ENCODE measurements around the gene HMMR.
A peak's percentile ranks its signal among the peaks of the same experiment; 100 is the strongest.

Gene HMMR

GRCh38 chr5:163458778-163459385, 1.6 kb upstream of the HMMR start:
- Histone ChIP-seq H3K4me2 (peak overlapping the region; percentile 73), H3K27ac (peak overlapping the region; percentile 95)
- TF ChIP-seq CTCF (conservative IDR thresholded peaks at IDR 0.05; ENCODE audit: low read depth, low read length): no peak

GRCh38 chr5:163459462-163459818, 992 bp upstream of the HMMR start:
- Histone ChIP-seq H3K4me1 (ENCODE audit: low read depth, poor library complexity, severe bottlenecking) (peaks cover 28% of the 10 kb centered on the region), H4K20me1 (ENCODE audit: insufficient read depth) (no peaks in the 10 kb centered on the region), H3K27me3 (ENCODE audit: insufficient read depth, low read depth) (no peaks in the 10 kb centered on the region), H3K4me2 (peak overlapping the region; percentile 73), H3K4me3 (IDR thresholded peaks at IDR 0.05; ENCODE audit: insufficient read depth, low read depth, low read length) (no peak overlapping the region), H3K9ac (peak overlapping the region; percentile 93), H3K79me2 (ENCODE audit: insufficient read depth, low read depth) (peaks cover 42% of the 10 kb centered on the region), H3K27ac (peak overlapping the region; percentile 95), H3K36me3 (ENCODE audit: insufficient read depth) (no peaks in the 10 kb centered on the region), H2AFZ (ENCODE audit: low read depth) (peak overlapping the region; percentile 59)
- no peak for TF ChIP-seq CTCF (conservative IDR thresholded peaks at IDR 0.05; ENCODE audit: low read depth, low read length)

More at GRCh38 chr5:163458778-163459385, 1.6 kb upstream of the HMMR start:
- Histone ChIP-seq H3K9ac (peak overlapping the region; percentile 93), H3K79me2 (ENCODE audit: insufficient read depth, low read depth) (peaks cover 39% of the 10 kb centered on the region), H3K27me3 (ENCODE audit: insufficient read depth, low read depth) (no peaks in the 10 kb centered on the region), H3K4me1 (ENCODE audit: low read depth, poor library complexity, severe bottlenecking) (peaks cover 25% of the 10 kb centered on the region), H3K36me3 (ENCODE audit: insufficient read depth) (no peaks in the 10 kb centered on the region), H2AFZ (ENCODE audit: low read depth) (0 out of 2 replicates have a peak overlapping the region, but pooled peaks have one; percentile 59), H3K4me3 (IDR thresholded peaks at IDR 0.05; ENCODE audit: insufficient read depth, low read depth, low read length) (no peak overlapping the region), H4K20me1 (ENCODE audit: insufficient read depth) (no peaks in the 10 kb centered on the region)

DNA sequence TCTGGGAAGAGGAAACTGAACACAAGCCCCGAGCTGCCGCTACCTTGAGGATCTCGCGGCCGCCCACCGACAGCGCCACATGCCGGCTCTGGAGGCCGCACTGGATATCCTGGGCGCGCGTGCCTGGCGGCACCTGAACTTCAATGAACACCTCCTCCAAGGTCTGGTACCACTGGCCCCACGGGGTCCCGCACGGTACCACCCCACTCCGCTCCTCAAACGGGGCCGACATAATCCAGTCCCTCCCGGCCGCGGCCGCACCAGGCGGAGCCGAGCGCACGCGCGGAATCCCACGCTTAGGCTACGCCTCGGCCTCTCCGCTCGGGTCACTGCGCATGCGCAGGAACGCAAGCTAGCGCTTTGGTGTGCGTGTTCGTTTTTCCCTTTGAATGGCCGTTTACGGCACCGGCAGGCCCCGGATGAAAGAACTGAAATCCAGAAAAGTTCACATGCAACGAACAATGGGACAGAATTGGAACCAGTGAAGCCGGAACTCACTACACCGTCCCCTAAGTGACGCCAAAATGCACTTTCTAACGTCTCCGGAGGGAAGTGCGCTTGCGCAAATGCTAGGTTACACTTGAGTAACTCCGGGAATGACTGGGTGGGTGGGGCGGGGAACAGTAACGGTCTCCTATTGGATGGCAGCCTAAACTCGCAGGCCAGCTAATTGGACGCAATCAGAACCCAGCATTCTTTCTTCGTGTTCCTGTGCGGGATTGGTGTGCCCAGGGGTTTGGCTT, 442 bp upstream of the HMMR start, which contains the start of gene NUDCD2:
TSS of gene NUDCD2 (minus strand) at position 284 of the 743 bp plus-strand sequence. CDS start at position 232, 52 bp downstream.
- Histone ChIP-seq H3K27ac (peak within 1 kb of the TSS; percentile 95), H3K4me2 (peak within 1 kb of the TSS; percentile 73), H3K27me3 (ENCODE audit: insufficient read depth, low read depth) (no peaks in the 10 kb centered on the region), H3K79me2 (ENCODE audit: insufficient read depth, low read depth) (peaks cover 42% of the 10 kb centered on the region), H3K36me3 (ENCODE audit: insufficient read depth) (no peaks in the 10 kb centered on the region), H3K9ac (peak within 1 kb of the TSS; percentile 93), H2AFZ (ENCODE audit: low read depth) (peak within 1 kb of the TSS; percentile 59), H3K4me1 (ENCODE audit: low read depth, poor library complexity, severe bottlenecking) (peaks cover 28% of the 10 kb centered on the region), H3K4me3 (IDR thresholded peaks at IDR 0.05; ENCODE audit: insufficient read depth, low read depth, low read length) (no peak within 1 kb of the TSS), H4K20me1 (ENCODE audit: insufficient read depth) (no peaks in the 10 kb centered on the region)
- no peak for TF ChIP-seq CTCF (conservative IDR thresholded peaks at IDR 0.05; ENCODE audit: low read depth, low read length)

DNA sequence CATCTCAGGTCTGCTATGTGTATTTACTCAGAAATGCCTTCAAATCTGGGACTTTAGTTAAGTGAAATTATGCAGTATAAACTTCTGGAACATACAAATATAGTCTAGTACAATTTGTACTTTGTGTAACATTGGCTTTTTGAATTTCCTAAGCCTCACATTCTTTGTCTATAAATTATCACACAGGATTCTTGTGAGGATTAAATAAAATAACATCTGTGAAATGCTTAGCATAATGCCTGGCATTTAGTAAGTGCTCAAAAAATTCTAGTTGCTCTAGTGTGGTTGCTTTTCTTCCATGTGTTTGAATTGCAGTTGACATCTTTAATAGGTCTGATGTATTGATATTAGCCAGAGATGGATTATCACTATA, 2.6 kb downstream of the HMMR start:
- Histone ChIP-seq H3K4me3 (IDR thresholded peaks at IDR 0.05; ENCODE audit: insufficient read depth, low read depth, low read length) (no peak overlapping the region), H3K9ac (no peak overlapping the region), H3K4me1 (ENCODE audit: low read depth, poor library complexity, severe bottlenecking) (peaks cover 27% of the 10 kb centered on the region), H3K79me2 (ENCODE audit: insufficient read depth, low read depth) (peaks cover 35% of the 10 kb centered on the region), H3K36me3 (ENCODE audit: insufficient read depth) (no peaks in the 10 kb centered on the region), H3K4me2 (peak overlapping the region; percentile 29; the same call in 1 of the 2 replicates), H3K27ac (peak overlapping the region; percentile 84), H3K27me3 (ENCODE audit: insufficient read depth, low read depth) (no peaks in the 10 kb centered on the region), H2AFZ (ENCODE audit: low read depth) (no peak overlapping the region), H4K20me1 (ENCODE audit: insufficient read depth) (no peaks in the 10 kb centered on the region)
- TF ChIP-seq CTCF (conservative IDR thresholded peaks at IDR 0.05; ENCODE audit: low read depth, low read length): no peak
